PC-9 (cell line): ENCODE measurements around the gene BRPF1.

Source experiments
- CTCF ChIP-seq: fragments of 200-600 bp; sonication (generic); conservative IDR thresholded peaks from 2 replicates; pipeline ENCODE4 v1.6.1; 2017; ENCODE audit warnings: mixed run types, antibody characterized with exemption, mild to moderate bottlenecking, moderate library complexity
- EZH2 ChIP-seq: fragments of 200-600 bp; sonication (generic); IDR thresholded peaks from 2 replicates; pipeline ENCODE4 v1.8.0; 2017; ENCODE audit warnings: antibody characterized with exemption, low read depth

- TF ChIP-seq CTCF (no peak), EZH2 (no peak)
These were observed 38.8 kb downstream of the BRPF1 start for GRCh38 chr3:9770276-9770812.
